ENCODE results near the gene GPLD1. TPM values are rescaled to one million over a fixed set of nuclear protein-coding genes. Genes with fewer than 3 reads are reported as not detected.

Gene GPLD1
- total RNA-seq, 4 donors from 2014 or later, result 3.8 to 5.3 (median 4.1) TPM

DNA sequence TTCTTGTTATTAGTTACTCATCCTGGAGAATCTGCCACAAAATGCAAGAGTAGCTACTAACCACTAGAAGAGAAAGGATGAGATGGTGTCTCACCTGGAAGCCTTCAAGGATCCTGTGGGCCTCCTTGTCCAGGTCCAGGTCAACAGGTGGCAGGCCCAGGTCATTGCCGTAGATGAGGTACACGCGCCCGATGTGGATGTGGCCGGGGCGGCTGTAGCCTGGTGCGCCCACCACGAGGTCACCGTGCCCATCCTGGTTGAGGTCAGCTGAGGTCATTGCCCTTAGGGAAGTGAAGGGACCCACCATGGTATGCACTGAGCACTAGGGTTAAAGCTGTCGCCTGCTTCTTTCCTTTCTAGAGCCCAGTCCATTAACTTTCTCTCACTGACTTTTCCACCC lies 35.5 kb downstream of the GPLD1 start:
- intact Hi-C loops (cut with DNase I), result no loop called here

DNA sequence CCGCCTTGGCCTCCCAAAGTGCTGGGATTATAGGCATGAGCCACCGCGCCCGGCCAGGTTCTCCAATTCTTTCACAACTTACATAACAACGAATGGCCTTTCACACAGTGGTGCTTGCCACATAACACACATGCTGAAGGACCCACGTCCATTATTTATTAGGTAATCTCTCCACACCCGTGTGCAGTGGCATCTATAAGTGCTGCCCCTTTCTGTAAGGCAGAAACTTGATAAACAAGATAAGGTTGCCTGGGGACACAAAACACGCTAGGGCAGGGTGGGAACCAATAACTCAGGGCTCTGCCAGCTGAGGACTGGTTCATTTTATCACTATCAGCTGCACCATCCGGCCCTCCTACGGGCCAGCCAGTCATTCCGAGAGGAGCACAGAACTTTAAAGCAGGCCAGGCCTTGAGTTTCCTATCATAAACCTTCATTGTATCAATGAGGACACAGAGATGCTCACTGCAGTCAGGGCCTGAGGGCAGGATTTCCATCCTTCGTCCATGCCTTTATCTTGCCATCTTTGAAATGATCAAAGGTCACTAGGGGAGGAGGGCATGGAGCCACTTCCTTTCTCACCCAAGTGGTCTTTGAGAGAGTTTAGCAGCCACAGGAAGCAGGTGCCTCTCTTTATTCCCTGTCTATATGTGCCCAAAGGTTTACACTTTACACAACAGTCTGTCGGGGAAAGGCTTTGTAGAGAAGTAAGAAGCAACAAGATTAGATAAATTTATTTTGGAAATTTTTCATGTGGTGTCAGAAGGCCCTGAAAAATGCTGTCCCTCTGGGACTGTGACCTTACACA lies 37.6 kb downstream of the GPLD1 start:
- TF ChIP-seq EP300 (IDR thresholded peaks at IDR 0.05), result no peak
- TF ChIP-seq POLR2AphosphoS5 (IDR thresholded peaks at IDR 0.05), result no peak
- TF ChIP-seq POLR2A (IDR thresholded peaks at IDR 0.05; ENCODE audit: low read depth), result no peak
- TF ChIP-seq, protein P1, sequence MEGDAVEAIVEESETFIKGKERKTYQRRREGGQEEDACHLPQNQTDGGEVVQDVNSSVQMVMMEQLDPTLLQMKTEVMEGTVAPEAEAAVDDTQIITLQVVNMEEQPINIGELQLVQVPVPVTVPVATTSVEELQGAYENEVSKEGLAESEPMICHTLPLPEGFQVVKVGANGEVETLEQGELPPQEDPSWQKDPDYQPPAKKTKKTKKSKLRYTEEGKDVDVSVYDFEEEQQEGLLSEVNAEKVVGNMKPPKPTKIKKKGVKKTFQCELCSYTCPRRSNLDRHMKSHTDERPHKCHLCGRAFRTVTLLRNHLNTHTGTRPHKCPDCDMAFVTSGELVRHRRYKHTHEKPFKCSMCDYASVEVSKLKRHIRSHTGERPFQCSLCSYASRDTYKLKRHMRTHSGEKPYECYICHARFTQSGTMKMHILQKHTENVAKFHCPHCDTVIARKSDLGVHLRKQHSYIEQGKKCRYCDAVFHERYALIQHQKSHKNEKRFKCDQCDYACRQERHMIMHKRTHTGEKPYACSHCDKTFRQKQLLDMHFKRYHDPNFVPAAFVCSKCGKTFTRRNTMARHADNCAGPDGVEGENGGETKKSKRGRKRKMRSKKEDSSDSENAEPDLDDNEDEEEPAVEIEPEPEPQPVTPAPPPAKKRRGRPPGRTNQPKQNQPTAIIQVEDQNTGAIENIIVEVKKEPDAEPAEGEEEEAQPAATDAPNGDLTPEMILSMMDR (IDR thresholded peaks at IDR 0.05), result no peak
- H3K27me3 ChIP-seq, result no peaks in the 10 kb centered on the region
- 81% methylated on average over 13 of the region's 13 CpGs for WGBS
- H3K4me3 ChIP-seq, result no peak overlapping the region
- H3K4me1 ChIP-seq, result no peaks in the 10 kb centered on the region
- H3K27ac ChIP-seq (replicated peaks in 1 of 4), result no peak overlapping the region
- no peak for DNase-seq (ENCODE audit: extremely low spot score)
- H3K36me3 ChIP-seq, result peaks cover 0 to 9% (median 2%) of the 10 kb centered on the region in 4 donors
- H3K9me3 ChIP-seq, result no peaks in the 10 kb centered on the region
- intact Hi-C loops (cut with DNase I), result no loop called here

More for the DNA sequence above, 35.5 kb downstream of the GPLD1 start:
- WGBS, result 96% methylated on average over 10 of the region's 10 CpGs
- no peak for DNase-seq (ENCODE audit: extremely low spot score)
- TF ChIP-seq, protein P1 (IDR thresholded peaks at IDR 0.05), result no peak
- TF ChIP-seq EP300 (IDR thresholded peaks at IDR 0.05), result no peak
- TF ChIP-seq POLR2A (IDR thresholded peaks at IDR 0.05; ENCODE audit: low read depth), result no peak
- no peak for TF ChIP-seq POLR2AphosphoS5 (IDR thresholded peaks at IDR 0.05)
- Histone ChIP-seq H3K27ac (replicated peaks in 1 of 4) (no peak overlapping the region), H3K36me3 (peaks cover 0 to 6% (median 3%) of the 10 kb centered on the region in 4 donors), H3K4me3 (no peak overlapping the region), H3K9me3 (no peaks in the 10 kb centered on the region), H3K4me1 (no peaks in the 10 kb centered on the region), H3K27me3 (no peaks in the 10 kb centered on the region)

DNA sequence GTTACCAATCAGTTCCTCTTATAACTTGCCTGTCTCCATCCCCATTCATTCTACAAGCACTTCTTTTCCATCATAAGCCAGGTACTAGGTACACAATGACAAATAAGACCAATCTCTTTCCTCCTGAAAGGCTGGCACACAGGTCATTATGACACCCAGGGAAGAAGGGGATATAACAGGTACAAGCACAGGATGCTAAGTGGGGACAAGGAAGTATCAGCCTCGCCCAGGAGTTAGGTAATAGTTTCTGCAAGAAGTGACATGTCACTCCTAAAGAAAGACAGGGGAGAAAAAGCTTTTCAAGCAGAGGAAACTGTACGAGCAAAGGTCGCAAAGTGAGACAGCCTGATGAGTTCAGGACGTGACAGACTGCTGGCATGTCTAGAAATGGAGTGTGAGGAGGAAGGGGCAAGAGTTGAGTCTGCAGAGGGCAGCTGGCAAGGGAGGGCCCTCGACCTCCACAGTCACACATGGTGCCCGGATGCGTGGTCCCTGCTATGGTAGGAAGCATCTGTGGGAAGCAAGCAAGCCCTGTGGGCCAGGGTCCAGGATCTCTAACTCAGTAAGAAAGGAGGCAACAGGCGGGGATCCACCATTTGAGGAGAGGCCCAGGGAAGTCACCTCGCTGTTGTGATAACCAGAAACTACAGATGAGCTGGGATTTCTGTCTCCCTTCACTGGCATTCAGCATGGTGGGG lies 40.4 kb downstream of the GPLD1 start:
- Histone ChIP-seq H3K27me3 (no peaks in the 10 kb centered on the region), H3K27ac (replicated peaks in 1 of 4) (no peak overlapping the region), H3K9me3 (no peaks in the 10 kb centered on the region), H3K4me1 (no peaks in the 10 kb centered on the region), H3K4me3 (no peak overlapping the region), H3K36me3 (peaks cover 0 to 21% (median under 1%) of the 10 kb centered on the region in 4 donors)
- intact Hi-C loops (cut with DNase I), result no loop called here
- 83% methylated on average over 9 of the region's 9 CpGs for WGBS
- DNase-seq (ENCODE audit: extremely low spot score), result no peak
- TF ChIP-seq, protein P1 (IDR thresholded peaks at IDR 0.05), result no peak
- no peak for TF ChIP-seq EP300 (IDR thresholded peaks at IDR 0.05)
- TF ChIP-seq POLR2AphosphoS5 (IDR thresholded peaks at IDR 0.05), result no peak
- no peak for TF ChIP-seq POLR2A (IDR thresholded peaks at IDR 0.05; ENCODE audit: low read depth)

DNA sequence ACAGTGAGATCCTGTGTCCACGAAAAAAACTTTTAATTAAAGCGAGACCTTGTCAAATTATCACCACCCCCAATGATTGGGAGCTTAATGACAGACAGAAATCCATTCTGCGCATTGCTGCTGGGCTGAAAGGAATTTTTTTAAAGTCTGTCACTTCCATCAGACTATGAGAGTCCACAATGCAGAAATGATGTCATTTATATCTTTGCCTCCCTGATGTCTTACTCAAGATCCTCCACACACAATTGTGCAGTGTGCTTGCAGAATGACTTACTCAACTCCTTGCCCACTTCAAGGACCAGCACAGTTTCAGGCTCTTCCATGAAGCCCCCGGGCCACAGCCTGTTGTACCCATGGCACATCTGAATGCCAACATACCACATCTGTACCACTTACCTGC lies 41.0 kb downstream of the GPLD1 start:
- WGBS, result 72% methylated on average over 4 of the region's 4 CpGs
- intact Hi-C loops (cut with DNase I), result no loop called here
- Histone ChIP-seq H3K4me3 (no peak overlapping the region), H3K36me3 (peaks cover 0 to 21% (median 0%) of the 10 kb centered on the region in 4 donors), H3K27ac (replicated peaks in 1 of 4) (no peak overlapping the region), H3K27me3 (no peaks in the 10 kb centered on the region), H3K4me1 (no peaks in the 10 kb centered on the region), H3K9me3 (no peaks in the 10 kb centered on the region)
- DNase-seq (ENCODE audit: extremely low spot score), result no peak
- no peak for TF ChIP-seq POLR2A (IDR thresholded peaks at IDR 0.05; ENCODE audit: low read depth)
- TF ChIP-seq, protein P1 (IDR thresholded peaks at IDR 0.05), result no peak

Data from esophagus muscularis mucosa (tissue), 4 donors.